Measurements from ENCODE around the gene MRPL44. TPM values are rescaled to one million over a fixed set of nuclear protein-coding genes. Genes with fewer than 3 reads are reported as not detected.
A peak's percentile ranks its signal among the peaks of the same experiment; 100 is the strongest.
"Not testable (repeated sequence)": the region's sequence is repeated elsewhere in the genome, so short reads cannot be mapped to it uniquely, and the experiment has no call there.

Gene MRPL44
- total RNA-seq, 1 donor: 19.1 TPM

GRCh38 chr2:223935459-223936125 lies 21.7 kb upstream of the MRPL44 start:
- no peak for DNase-seq (ENCODE audit: low read depth in 2 of 3, low spot score in 2 of 3)

- DNase-seq (ENCODE audit: low read depth in 2 of 3, low spot score in 2 of 3): no peak
Measured at GRCh38 chr2:223936862-223937326, 20.4 kb upstream of the MRPL44 start.

GRCh38 chr2:223937535-223937934 lies 19.7 kb upstream of the MRPL44 start:
- DNase-seq (ENCODE audit: low read depth in 2 of 3, low spot score in 2 of 3): no peak

- DNase-seq (ENCODE audit: low read depth in 2 of 3, low spot score in 2 of 3): not testable (repeated sequence)
Measured at GRCh38 chr2:223939438-223939837, 17.8 kb upstream of the MRPL44 start.

GRCh38 chr2:223941579-223942277 lies 15.5 kb upstream of the MRPL44 start:
- DNase-seq (ENCODE audit: low read depth in 2 of 3, low spot score in 2 of 3): no peak

- no peak for DNase-seq (ENCODE audit: low read depth in 2 of 3, low spot score in 2 of 3)
Measured at GRCh38 chr2:223943135-223943534, 14.1 kb upstream of the MRPL44 start.

GRCh38 chr2:223943561-223944008 lies 13.7 kb upstream of the MRPL44 start:
- DNase-seq (ENCODE audit: low read depth in 2 of 3, low spot score in 2 of 3): no peak

- peak in 1 of 3 donors; percentile 24 for DNase-seq (ENCODE audit: low read depth in 2 of 3, low spot score in 2 of 3)
Measured at GRCh38 chr2:223944166-223944702, 13.0 kb upstream of the MRPL44 start.

- peak; percentile 49 to 86 (median 82) for DNase-seq (ENCODE audit: low read depth in 2 of 3, low spot score in 2 of 3)
Measured at GRCh38 chr2:223944703-223945531, 12.3 kb upstream of the MRPL44 start, which contains the start of gene WDFY1. WDFY1 (minus strand) TSS chr2:223945335; CDS start chr2:223945284, 51 bp downstream.

- peak in 1 of 3 donors; percentile 14 for DNase-seq (ENCODE audit: low read depth in 2 of 3, low spot score in 2 of 3)
Measured at GRCh38 chr2:223945755-223946154, 11.5 kb upstream of the MRPL44 start.

- DNase-seq (ENCODE audit: low read depth in 2 of 3, low spot score in 2 of 3): no peak
Measured at GRCh38 chr2:223947711-223948205, 9.5 kb upstream of the MRPL44 start.

- DNase-seq (ENCODE audit: low read depth in 2 of 3, low spot score in 2 of 3): no peak
Measured at GRCh38 chr2:223949241-223949840, 7.9 kb upstream of the MRPL44 start.

- no peak for DNase-seq (ENCODE audit: low read depth in 2 of 3, low spot score in 2 of 3)
Measured at GRCh38 chr2:223950448-223951347, 6.6 kb upstream of the MRPL44 start.

- DNase-seq (ENCODE audit: low read depth in 2 of 3, low spot score in 2 of 3): no peak
Measured at GRCh38 chr2:223952280-223952968, 4.8 kb upstream of the MRPL44 start.

GRCh38 chr2:223954401-223954800 lies 2.9 kb upstream of the MRPL44 start:
- DNase-seq (ENCODE audit: low read depth in 2 of 3, low spot score in 2 of 3): no peak

- DNase-seq (ENCODE audit: low read depth in 2 of 3, low spot score in 2 of 3): no peak
Measured at GRCh38 chr2:223956300-223956699, 963 bp upstream of the MRPL44 start.

GRCh38 chr2:223959688-223960087 lies 2.4 kb downstream of the MRPL44 start:
- no peak for DNase-seq (ENCODE audit: low read depth in 2 of 3, low spot score in 2 of 3)

- no peak for DNase-seq (ENCODE audit: low read depth in 2 of 3, low spot score in 2 of 3)
Measured at GRCh38 chr2:223967981-223968380, 10.7 kb downstream of the MRPL44 start.

- no peak for DNase-seq (ENCODE audit: low read depth in 2 of 3, low spot score in 2 of 3)
Measured at GRCh38 chr2:223969315-223969714, 12.1 kb downstream of the MRPL44 start.
